Endothelial cell (in vitro differentiated cells): ENCODE data around the gene CYP51A1. TPM values are rescaled to one million over a fixed set of nuclear protein-coding genes. Genes with fewer than 3 reads are reported as not detected.

Experiments
- DNase-seq: peaks from one replicate; pipeline ENCODE4 v3.0.0; 2021; ENCODE audit warnings: low spot score
- H3K27ac Mint-ChIP-seq: one replicate; pipeline ENCODE4 v1.8.0; 2021; ENCODE audit warnings: mixed read lengths, inconsistent platforms; ENCODE audit not compliant: unreplicated experiment
- H3K27me3 Mint-ChIP-seq: one replicate; pipeline ENCODE4 v1.8.0; 2021; ENCODE audit warnings: mild to moderate bottlenecking, moderate library complexity, mixed read lengths, inconsistent platforms; ENCODE audit not compliant: unreplicated experiment
- H3K36me3 Mint-ChIP-seq: one replicate; pipeline ENCODE4 v1.8.0; 2021; ENCODE audit warnings: mild to moderate bottlenecking, low read depth, mixed read lengths, inconsistent platforms; ENCODE audit not compliant: unreplicated experiment
- H3K4me1 Mint-ChIP-seq: one replicate; pipeline ENCODE4 v1.8.0; 2021; ENCODE audit warnings: mild to moderate bottlenecking, mixed read lengths, inconsistent platforms; ENCODE audit not compliant: unreplicated experiment
- H3K4me3 Mint-ChIP-seq: one replicate; pipeline ENCODE4 v1.8.0; 2021; ENCODE audit warnings: mild to moderate bottlenecking, mixed read lengths, inconsistent platforms; ENCODE audit not compliant: unreplicated experiment
- H3K9me3 Mint-ChIP-seq: one replicate; pipeline ENCODE4 v1.8.0; 2021; ENCODE audit warnings: mixed read lengths, inconsistent platforms; ENCODE audit not compliant: unreplicated experiment
- CTCF ChIP-seq: fragments of 200-600 bp; sonication (generic); IDR thresholded peaks from one replicate; pipeline ENCODE4 v1.5.0; 2021; ENCODE audit warnings: antibody characterized with exemption; ENCODE audit not compliant: unreplicated experiment
- total RNA-seq: library from RNA; stranded (reverse); fragmentation: NEBNext Ultra II Directional; extraction: Animal tissue kit (Norgen Biotek cat#: 25700); gene quantifications from one replicate; pipeline ENCODE4 v1.2.1, GENCODE V29; 2021; ENCODE audit not compliant: unreplicated experiment

The CYP51A1 gene
- total RNA-seq, 1 donor from 2014 or later = 109 TPM

- no peak overlapping the region for H3K4me3 Mint-ChIP-seq
- no peaks in the 10 kb centered on the region for H3K27me3 Mint-ChIP-seq
- peaks cover 2% of the 10 kb centered on the region for H3K4me1 Mint-ChIP-seq
- no peaks in the 10 kb centered on the region for H3K36me3 Mint-ChIP-seq
- no peak overlapping the region for H3K27ac Mint-ChIP-seq
- TF ChIP-seq CTCF = no peak
- no peak for DNase-seq
- H3K9me3 Mint-ChIP-seq = no peaks in the 10 kb centered on the region
Observed at GRCh38 chr7:92158660-92159575, 24.6 kb upstream of the CYP51A1 start.

GRCh38 chr7:92156990-92157389, 22.7 kb upstream of the CYP51A1 start:
- Mint-ChIP-seq H3K27ac (no peak overlapping the region), H3K9me3 (no peaks in the 10 kb centered on the region), H3K27me3 (no peaks in the 10 kb centered on the region), H3K36me3 (no peaks in the 10 kb centered on the region), H3K4me1 (peaks cover 2% of the 10 kb centered on the region), H3K4me3 (no peak overlapping the region)
- TF ChIP-seq CTCF = no peak
- no peak for DNase-seq

- no peak overlapping the region for H3K27ac Mint-ChIP-seq
- H3K27me3 Mint-ChIP-seq = no peaks in the 10 kb centered on the region
- H3K4me1 Mint-ChIP-seq = peaks cover 2% of the 10 kb centered on the region
- no peak overlapping the region for H3K4me3 Mint-ChIP-seq
- no peaks in the 10 kb centered on the region for H3K36me3 Mint-ChIP-seq
- DNase-seq = no peak
- no peak for TF ChIP-seq CTCF
- no peaks in the 10 kb centered on the region for H3K9me3 Mint-ChIP-seq
Observed at GRCh38 chr7:92155108-92155739, 20.9 kb upstream of the CYP51A1 start.

DNA sequence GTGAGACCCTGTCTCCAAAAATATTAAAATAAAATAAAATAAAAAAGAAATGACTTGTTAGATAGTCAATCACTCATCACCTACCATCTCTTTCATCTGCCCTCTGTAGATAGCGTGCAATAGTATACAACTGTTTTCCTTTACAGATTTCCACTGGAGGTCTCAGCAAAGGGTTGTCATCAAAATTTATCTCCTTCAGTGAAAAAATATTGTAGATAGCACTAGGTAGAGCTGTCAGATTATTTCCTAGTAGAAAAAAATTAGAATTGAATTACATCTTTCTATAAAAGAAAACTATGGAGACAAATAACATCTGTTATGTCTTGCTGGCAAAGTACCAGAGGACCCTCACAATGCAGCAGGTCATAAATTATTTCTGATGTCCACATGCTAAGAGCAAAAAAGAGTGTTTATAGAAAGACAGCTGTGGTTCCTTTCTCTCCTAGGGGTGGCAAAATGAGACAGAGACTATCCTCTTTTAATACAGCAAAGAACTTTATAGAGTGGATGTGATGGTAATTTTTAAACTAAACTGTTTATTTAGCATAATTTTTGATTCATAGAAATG, 16.3 kb upstream of the CYP51A1 start:
- no peak overlapping the region for H3K27ac Mint-ChIP-seq
- H3K9me3 Mint-ChIP-seq = no peaks in the 10 kb centered on the region
- H3K4me1 Mint-ChIP-seq = no peaks in the 10 kb centered on the region
- no peak for TF ChIP-seq CTCF
- no peak for DNase-seq
- H3K27me3 Mint-ChIP-seq = no peaks in the 10 kb centered on the region
- H3K36me3 Mint-ChIP-seq = no peaks in the 10 kb centered on the region
- no peak overlapping the region for H3K4me3 Mint-ChIP-seq
